Suprapubic skin (tissue), 4 donors: ENCODE measurements around the gene SAMD11.

ENCODE experiments used
- CTCF ChIP-seq, 2 donors: fragments of 200-600 bp in 1 of 2; fragments of 450-650 bp in 1 of 2; sonication (generic) in 1 of 2; IDR thresholded peaks; one replicate each; pipeline ENCODE4 v1.5.1; 2016 to 2019; ENCODE audit warnings: antibody characterized with exemption in 2 of 2, mild to moderate bottlenecking in 1 of 2, moderate library complexity in 1 of 2
- EP300 ChIP-seq: sonication (generic); formaldehyde crosslinking; IDR thresholded peaks from one replicate; pipeline ENCODE4 v1.6.1; 2017; ENCODE audit warnings: antibody characterized with exemption
- POLR2A ChIP-seq, 2 donors: fragments of 450-650 bp; IDR thresholded peaks; one replicate each; pipeline ENCODE4 v1.6.1; 2017; ENCODE audit warnings: antibody characterized with exemption in 2 of 2, mild to moderate bottlenecking in 2 of 2, moderate library complexity in 2 of 2
- POLR2AphosphoS5 ChIP-seq, 3 donors: sonication (generic); formaldehyde crosslinking; IDR thresholded peaks; one replicate each; pipeline ENCODE4 v1.6.1; 2017; ENCODE audit warnings: antibody characterized with exemption in 3 of 3

- TF ChIP-seq POLR2AphosphoS5 (IDR thresholded peaks at IDR 0.05) (no peak), POLR2A (IDR thresholded peaks at IDR 0.05) (no peak), CTCF (IDR thresholded peaks at IDR 0.05) (no peak), EP300 (no peak)
Measured at GRCh38 chr1:910881-911721, 12.6 kb upstream of the SAMD11 start.
